ENCODE results near the gene GFPT2.

GFPT2 gene

DNA sequence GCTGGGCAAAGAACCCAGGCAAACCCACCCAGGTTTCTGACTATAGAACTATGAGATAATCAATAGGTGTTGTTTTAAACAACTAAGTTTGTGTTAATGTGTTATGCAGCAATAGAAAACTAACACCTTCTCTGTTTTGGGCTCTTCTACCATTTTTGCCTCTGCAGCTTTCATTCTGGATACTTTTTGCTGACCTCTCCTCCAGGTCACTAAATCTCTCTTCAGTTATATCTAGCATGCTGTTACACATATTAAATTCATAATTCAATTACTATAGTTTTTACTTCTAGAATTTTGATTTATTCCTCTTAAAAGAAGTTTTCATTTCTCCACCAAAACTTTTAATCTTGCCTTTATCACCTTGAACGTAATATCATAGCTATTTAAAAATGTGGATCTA is 78.4 kb downstream of the GFPT2 start:
- DNase-seq (ENCODE audit: low spot score): no peak

DNA sequence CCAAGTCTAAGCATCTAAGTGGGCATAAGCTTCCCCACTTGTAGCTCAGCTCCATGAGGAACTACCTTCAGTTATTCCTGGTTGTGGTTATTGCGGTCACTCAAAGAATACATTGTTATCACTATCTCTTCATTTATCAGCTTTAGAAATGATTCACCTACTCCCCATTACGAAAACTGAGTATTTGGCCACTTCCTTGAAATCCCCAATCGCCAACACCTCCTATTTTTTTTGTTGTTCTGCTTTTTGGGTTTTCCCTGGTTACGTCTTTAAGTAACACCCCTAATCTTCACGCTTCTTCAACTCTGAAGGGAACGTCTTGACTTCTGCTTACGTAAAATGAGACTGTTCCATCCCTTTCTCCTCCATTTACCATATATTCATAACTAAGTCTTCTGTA is 81.9 kb downstream of the GFPT2 start:
- no peak for DNase-seq (ENCODE audit: low spot score)

DNA sequence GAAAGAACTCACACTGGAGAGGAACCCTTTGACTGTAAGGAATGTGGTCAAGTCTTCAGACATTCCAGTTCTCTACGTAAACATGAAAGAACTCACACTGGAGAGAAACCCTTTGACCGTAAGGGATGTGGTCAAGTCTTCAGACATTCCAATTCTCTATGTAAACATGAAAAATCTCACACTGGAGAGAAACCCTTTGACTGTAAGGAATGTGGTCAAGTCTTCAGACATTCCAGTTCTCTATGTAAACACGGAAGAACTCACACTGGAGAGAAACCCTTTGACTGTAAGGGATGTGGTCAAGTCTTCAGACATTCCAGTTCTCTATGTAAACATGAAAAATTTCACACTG is 93.9 kb downstream of the GFPT2 start:
- DNase-seq (ENCODE audit: low spot score): no peak

DNA sequence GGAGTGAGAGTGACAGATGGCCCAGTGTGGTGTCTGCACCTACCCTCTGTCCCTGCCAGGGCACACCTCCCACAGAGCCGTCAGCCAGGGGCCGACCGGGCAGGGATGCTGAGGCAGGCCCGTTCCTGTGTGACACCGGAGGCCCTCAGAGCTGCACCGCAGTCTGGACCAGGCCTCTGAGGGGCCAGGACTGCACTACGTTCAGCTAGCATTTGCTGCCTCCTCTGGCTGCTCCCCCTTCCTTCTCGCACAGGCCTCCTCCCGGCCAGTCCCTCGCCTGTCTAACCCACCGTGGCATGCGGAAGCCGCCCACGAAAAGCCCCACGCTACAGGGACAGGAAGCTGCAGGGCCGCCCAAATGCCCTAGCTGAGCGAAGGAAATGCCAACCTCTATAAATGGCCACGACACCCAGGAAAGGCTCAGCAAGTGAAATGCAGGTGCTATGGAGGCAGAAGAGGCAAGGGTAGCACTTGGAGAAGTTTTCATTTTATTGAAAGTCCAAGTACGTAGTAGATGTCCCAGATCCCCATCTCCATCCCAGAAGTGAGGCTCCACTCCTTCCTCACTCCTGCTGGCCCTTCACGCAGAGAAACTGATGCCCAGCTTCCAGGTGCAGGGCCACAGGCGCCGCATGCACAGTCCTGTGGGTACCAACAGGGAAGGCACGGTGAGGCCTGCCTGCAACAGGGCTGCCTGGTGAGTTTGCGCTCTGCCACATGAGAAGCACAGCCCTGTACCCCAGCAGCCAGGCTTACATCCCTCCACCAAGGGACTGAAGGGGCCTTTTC is 99.9 kb downstream of the GFPT2 start:
- DNase-seq (ENCODE audit: low spot score): no peak

DNA sequence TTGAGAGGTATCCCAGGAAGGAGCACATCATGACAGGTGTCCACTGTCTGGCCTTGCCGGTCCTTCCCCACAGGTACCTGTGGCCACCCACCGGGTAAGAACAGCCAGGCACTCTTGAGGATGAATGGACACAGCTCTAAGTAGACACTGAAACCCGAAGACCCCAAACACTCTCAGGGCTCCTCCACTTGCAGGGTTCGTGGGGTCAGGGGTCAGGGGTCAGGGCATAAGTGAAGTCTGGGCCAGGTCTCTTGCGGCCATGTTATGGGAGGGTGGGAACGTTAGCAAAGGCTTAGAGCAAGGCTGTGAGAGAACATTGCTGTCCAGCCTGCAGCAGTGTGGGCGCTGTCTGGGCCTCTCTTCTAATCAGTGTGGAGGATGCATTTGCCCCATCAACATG is 101.2 kb downstream of the GFPT2 start:
- DNase-seq (ENCODE audit: low spot score): no peak

DNA sequence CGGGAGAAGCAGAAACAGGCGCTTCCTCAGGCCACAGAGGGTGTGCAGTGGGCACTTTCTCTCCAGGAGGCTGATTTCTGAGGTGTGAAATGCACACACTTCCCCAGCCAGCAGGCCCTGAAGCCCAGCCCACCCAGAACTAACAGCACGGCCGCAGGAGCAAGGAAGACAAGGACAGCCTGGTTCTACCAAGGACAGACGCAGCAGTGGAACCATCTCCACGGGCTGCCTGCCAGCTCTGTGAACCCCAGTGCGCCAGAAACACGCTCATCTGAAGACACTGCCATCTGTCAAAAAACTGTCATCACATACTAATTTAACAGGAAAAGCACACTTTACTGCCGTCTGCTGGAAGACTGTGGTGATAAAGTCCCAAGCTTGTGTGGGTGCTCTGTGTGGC is 102.0 kb downstream of the GFPT2 start:
- no peak for DNase-seq (ENCODE audit: low spot score)
